Measurements from ENCODE around the gene QRICH1. TPM values are rescaled to one million over a fixed set of nuclear protein-coding genes. Genes with fewer than 3 reads are reported as not detected.

Gene QRICH1
- total and polyA plus RNA-seq, 2 of the 13 experiments (the other 11 are each of a cell fraction or from before 2014, with no cell fraction given), result 52.6 to 102 TPM

- TF ChIP-seq ZNF142 (CRISPR knock-in tag; IDR thresholded peaks at IDR 0.05) (peak; percentile 64; the same call in 1 of the 2 replicates), PAX8 (CRISPR knock-in tag; IDR thresholded peaks at IDR 0.05; ENCODE audit: borderline replicate concordance) (no peak), SALL2 (CRISPR knock-in tag; IDR thresholded peaks at IDR 0.05) (peak; percentile 92), ZC3H4 (CRISPR knock-in tag; IDR thresholded peaks at IDR 0.05; ENCODE audit: borderline replicate concordance) (peak; percentile 90; the same call in 1 of the 2 replicates), XBP1 (CRISPR knock-in tag; IDR thresholded peaks at IDR 0.05) (0 out of 2 replicates have a peak, but pooled peaks have one; percentile 55), ESRRA (CRISPR knock-in tag; IDR thresholded peaks at IDR 0.05; ENCODE audit: low read depth) (no peak), GMEB2 (CRISPR knock-in tag; IDR thresholded peaks at IDR 0.05; ENCODE audit: low read depth) (peak; percentile 99), ZBTB34 (CRISPR knock-in tag; IDR thresholded peaks at IDR 0.05) (peak; percentile 42; the same call in 1 of the 2 replicates), TRIM22 (IDR thresholded peaks at IDR 0.05) (no peak), ATM (IDR thresholded peaks at IDR 0.05; ENCODE audit: borderline replicate concordance) (no peak), MED8 (CRISPR knock-in tag; IDR thresholded peaks at IDR 0.05; ENCODE audit: insufficient replicate concordance) (peak; percentile 65), MXI1 (IDR thresholded peaks at IDR 0.05; ENCODE audit: borderline replicate concordance, low read depth, low read length) (peak; percentile 81; the same call in 1 of the 3 replicates), CAMTA2 (CRISPR knock-in tag; IDR thresholded peaks at IDR 0.05; ENCODE audit: borderline replicate concordance) (0 out of 2 replicates have a peak, but pooled peaks have one; percentile 56), ZMYM3 (CRISPR knock-in tag; IDR thresholded peaks at IDR 0.05) (0 out of 2 replicates have a peak, but pooled peaks have one; percentile 43), HNRNPH1 (optimal IDR thresholded peaks at IDR 0.05; ENCODE audit: low read depth, low read length) (no peak), TGIF2 (CRISPR knock-in tag; IDR thresholded peaks at IDR 0.05) (peak; percentile 85), MTF2 (CRISPR knock-in tag; IDR thresholded peaks at IDR 0.05; ENCODE audit: borderline replicate concordance) (no peak), NKX3-1 (CRISPR knock-in tag; IDR thresholded peaks at IDR 0.05) (peak; percentile 91), KMT2A (CRISPR knock-in tag; IDR thresholded peaks at IDR 0.05) (peak; percentile 81; the same call in 1 of the 2 replicates)
Measured at GRCh38 chr3:49028673-49029562, 65.0 kb downstream of the QRICH1 start, which contains the start of gene IMPDH2 (continued).

Measured in HepG2 (cell line).